Activated CD8-positive, alpha-beta T cell treated with anti-CD3 and anti-CD28 coated beads for 36 hours (primary cell): ENCODE results near the gene CFAP69. TPM values are rescaled to one million over a fixed set of nuclear protein-coding genes. Genes with fewer than 3 reads are reported as not detected.

ENCODE experiments used
- ATAC-seq: fragments of 200-7000 bp; cut with Tn5 transposase; one replicate; pipeline ENCODE4 v1.10.0; 2021; ENCODE audit warnings: mild to moderate bottlenecking, moderate library complexity
- CTCF ChIA-PET: fragments of 350-600 bp; sonication (Branson Sonifier 250); formaldehyde crosslinking; loops from one replicate; lab custom pipeline; 2021; ENCODE audit warnings: antibody characterized with exemption; lab: Charles Lee
- POLR2A ChIA-PET: fragments of 350-600 bp; sonication (Branson Sonifier 250); formaldehyde crosslinking; loops from one replicate; lab custom pipeline; 2021; ENCODE audit warnings: antibody characterized with exemption; lab: Charles Lee
- DNase-seq: peaks from one replicate; pipeline ENCODE4 v3.0.0-alpha.2; 2020
- H3K27ac Mint-ChIP-seq: one replicate; pipeline ENCODE4 v1.8.0; 2021; ENCODE audit warnings: mild to moderate bottlenecking, mixed read lengths
- H3K27me3 Mint-ChIP-seq: one replicate; pipeline ENCODE4 v1.8.0; 2021; ENCODE audit warnings: mixed read lengths
- H3K36me3 Mint-ChIP-seq: one replicate; pipeline ENCODE4 v1.8.0; 2021; ENCODE audit warnings: low read depth, mixed read lengths
- H3K4me1 Mint-ChIP-seq: one replicate; pipeline ENCODE4 v1.8.0; 2021; ENCODE audit warnings: low read depth, mixed read lengths
- H3K4me3 Mint-ChIP-seq: one replicate; pipeline ENCODE4 v1.8.0; 2021; ENCODE audit warnings: mild to moderate bottlenecking, moderate library complexity, mixed read lengths
- H3K9me3 Mint-ChIP-seq: one replicate; pipeline ENCODE4 v1.8.0; 2021; ENCODE audit warnings: mixed read lengths
- intact Hi-C: fragments of 100-400 bp; cut with micrococcal nuclease; formaldehyde crosslinking; loops from one replicate; pipeline ENCODE4 v1.10.0; 2022
- total RNA-seq, 2 experiments: library from RNA; stranded (reverse); gene quantifications; one replicate each; pipeline ENCODE4 v1.2.3, GENCODE V29; 2021
- TF ChIP-seq, protein P1 (sequence below): fragments of 200-600 bp; IDR thresholded peaks from one replicate; pipeline ENCODE4 v1.8.0; 2022; ENCODE audit warnings: antibody characterized with exemption, mild to moderate bottlenecking

CFAP69 gene, protein sequence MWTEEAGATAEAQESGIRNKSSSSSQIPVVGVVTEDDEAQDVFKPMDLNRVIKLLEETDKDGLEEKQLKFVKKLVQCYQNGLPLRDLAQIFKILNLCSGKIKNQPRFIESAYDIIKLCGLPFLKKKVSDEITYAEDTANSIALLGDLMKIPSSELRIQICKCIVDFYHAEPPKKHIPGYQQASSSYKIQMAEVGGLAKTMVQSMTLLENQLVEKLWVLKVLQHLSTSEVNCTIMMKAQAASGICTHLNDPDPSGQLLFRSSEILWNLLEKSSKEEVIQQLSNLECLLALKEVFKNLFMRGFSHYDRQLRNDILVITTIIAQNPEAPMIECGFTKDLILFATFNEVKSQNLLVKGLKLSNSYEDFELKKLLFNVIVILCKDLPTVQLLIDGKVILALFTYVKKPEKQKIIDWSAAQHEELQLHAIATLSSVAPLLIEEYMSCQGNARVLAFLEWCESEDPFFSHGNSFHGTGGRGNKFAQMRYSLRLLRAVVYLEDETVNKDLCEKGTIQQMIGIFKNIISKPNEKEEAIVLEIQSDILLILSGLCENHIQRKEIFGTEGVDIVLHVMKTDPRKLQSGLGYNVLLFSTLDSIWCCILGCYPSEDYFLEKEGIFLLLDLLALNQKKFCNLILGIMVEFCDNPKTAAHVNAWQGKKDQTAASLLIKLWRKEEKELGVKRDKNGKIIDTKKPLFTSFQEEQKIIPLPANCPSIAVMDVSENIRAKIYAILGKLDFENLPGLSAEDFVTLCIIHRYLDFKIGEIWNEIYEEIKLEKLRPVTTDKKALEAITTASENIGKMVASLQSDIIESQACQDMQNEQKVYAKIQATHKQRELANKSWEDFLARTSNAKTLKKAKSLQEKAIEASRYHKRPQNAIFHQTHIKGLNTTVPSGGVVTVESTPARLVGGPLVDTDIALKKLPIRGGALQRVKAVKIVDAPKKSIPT
- under 1 TPM; 0.07 to 0.69 TPM for total RNA-seq

DNA sequence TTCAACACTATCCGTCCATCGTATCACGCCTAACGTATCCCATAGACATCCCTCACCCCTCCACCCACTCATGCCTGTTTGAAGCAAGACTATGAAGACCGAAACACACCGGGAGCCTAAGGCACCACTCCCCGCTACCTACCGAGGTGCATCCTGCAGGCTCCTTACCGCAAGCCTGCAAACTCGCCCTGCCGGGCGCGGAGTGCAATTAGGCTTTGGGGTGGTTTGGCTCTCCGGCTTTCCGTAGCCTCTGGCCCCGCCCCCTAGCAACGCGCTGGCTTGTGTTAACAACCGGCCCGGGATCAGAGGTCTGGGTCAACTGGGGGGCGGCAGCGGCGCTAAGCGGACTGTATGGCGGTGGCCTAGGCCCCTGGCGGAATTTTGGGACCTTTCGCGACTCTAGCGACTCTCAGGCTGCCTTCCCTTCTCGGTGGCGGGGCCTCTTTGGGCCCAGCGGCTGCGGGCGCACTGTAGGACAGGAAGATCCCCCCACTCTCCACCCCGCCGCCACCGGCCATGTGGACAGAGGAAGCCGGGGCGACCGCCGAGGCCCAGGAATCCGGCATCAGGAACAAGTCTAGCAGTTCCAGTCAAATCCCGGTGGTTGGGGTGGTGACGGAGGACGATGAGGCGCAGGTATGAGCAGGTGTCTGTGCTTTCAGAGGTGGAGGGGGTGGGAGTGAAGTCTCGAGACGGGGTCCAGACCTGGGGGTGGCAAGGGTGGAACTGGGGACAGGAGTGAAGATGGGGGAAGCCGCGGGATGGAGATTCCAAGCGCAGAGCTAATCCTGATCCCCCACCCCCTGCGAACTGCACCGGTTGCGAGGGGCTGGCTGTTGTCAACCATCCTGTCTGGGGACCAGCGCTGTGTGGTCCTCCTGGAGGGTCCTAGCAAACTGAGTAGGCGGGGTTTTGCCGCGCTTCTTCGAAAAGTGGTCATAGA is at the start of gene CFAP69:
Gene CFAP69, plus strand, starts transcription at position 266 of the 943 bp plus-strand sequence. Its CDS starts 251 bp downstream, at position 517.
- H3K4me1 Mint-ChIP-seq, result peaks cover 11% of the 10 kb centered on the region
- no peaks in the 10 kb centered on the region for H3K9me3 Mint-ChIP-seq
- H3K36me3 Mint-ChIP-seq, result no peaks in the 10 kb centered on the region
- peak within 1 kb of the TSS; percentile 75 for H3K4me3 Mint-ChIP-seq
- intact Hi-C loops, result loop anchor here (2.0 to 10.0 kb wide), 2 partner anchors 20 to 180 kb away; no protein-coding TSS in a partner anchor
- TF ChIP-seq, protein P1, sequence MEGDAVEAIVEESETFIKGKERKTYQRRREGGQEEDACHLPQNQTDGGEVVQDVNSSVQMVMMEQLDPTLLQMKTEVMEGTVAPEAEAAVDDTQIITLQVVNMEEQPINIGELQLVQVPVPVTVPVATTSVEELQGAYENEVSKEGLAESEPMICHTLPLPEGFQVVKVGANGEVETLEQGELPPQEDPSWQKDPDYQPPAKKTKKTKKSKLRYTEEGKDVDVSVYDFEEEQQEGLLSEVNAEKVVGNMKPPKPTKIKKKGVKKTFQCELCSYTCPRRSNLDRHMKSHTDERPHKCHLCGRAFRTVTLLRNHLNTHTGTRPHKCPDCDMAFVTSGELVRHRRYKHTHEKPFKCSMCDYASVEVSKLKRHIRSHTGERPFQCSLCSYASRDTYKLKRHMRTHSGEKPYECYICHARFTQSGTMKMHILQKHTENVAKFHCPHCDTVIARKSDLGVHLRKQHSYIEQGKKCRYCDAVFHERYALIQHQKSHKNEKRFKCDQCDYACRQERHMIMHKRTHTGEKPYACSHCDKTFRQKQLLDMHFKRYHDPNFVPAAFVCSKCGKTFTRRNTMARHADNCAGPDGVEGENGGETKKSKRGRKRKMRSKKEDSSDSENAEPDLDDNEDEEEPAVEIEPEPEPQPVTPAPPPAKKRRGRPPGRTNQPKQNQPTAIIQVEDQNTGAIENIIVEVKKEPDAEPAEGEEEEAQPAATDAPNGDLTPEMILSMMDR, result no peak
- POLR2A ChIA-PET, result interaction anchor here (1.2 to 1.4 kb wide), 2 partner anchors 8 to 66 kb away, joined by 3 to 4 read pairs; no protein-coding TSS in a partner anchor
- DNase-seq, result peak; percentile 92
- no peak within 1 kb of the TSS for H3K27ac Mint-ChIP-seq
- H3K27me3 Mint-ChIP-seq, result peaks cover 40% of the 10 kb centered on the region
- CTCF ChIA-PET, result interaction anchor here (0.6 to 0.8 kb wide), 2 partner anchors 11 to 183 kb away, joined by 3 read pairs; no protein-coding TSS in a partner anchor
- peak; percentile 93 for ATAC-seq

DNA sequence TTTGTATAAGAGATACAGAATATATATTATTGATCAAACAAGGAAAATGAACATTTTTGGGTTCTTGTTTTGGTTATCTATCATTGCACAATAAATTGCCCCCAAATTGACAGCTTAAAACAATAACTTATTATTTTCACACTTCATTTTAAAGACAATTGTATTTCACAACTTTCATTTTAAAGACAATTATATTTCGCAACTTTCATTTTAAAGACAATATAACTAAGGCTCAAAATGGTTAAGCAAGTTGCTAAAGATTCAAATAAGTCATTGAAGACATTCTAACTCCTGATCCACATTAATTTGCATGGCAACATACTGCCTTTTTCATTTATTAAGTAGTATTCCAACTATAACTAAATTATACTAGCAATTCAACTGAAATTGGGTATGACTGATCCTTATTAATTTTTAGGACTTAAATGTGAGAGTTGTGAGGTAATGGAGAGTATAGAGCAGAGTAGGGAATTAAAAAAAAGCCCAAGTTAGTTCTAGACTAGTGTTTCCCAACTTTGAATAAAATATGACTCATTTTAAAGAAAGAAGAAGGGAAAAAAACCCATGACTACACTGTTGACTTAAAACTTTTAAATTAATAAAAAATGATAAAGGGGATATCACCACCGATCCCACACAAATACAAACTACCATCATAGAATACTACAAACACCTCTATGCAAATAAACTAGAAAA is 43.3 kb upstream of the CFAP69 start:
- Mint-ChIP-seq H3K36me3 (no peaks in the 10 kb centered on the region), H3K27ac (no peak overlapping the region), H3K9me3 (no peaks in the 10 kb centered on the region), H3K27me3 (peaks cover 3% of the 10 kb centered on the region), H3K4me1 (no peaks in the 10 kb centered on the region), H3K4me3 (no peak overlapping the region)
- ATAC-seq (no peak), DNase-seq (no peak)
- TF ChIP-seq, protein P1, result no peak
- ChIA-PET POLR2A (no interaction called here), CTCF (no interaction called here)
- intact Hi-C loops, result no loop called here

DNA sequence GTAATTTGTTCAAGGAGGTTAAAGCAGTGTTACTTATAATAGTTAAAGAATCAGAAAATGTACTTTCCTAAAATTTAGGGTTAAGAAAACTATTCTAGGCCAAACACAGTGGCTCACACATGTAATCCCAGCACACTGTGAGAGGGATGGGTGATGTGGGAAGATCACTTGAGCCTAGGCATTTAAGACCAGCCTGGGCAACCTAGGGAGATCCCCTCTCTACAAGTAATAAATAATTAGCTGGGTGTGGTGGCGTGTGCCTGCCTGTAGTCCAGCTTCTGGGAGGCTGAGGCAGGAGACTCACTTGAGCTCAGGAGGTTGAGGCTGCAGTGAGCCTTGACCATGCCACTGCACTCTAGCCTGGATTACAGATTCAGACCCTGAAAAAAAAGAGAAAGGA is 37.0 kb upstream of the CFAP69 start:
- ChIA-PET POLR2A (interaction anchor here (0.6 kb wide), 1 partner anchor 11 kb away, joined by 4 read pairs; no protein-coding TSS in a partner anchor), CTCF (interaction anchor here (1.8 kb wide), 1 partner anchor 11 kb away, joined by 6 read pairs; no protein-coding TSS in a partner anchor)
- Mint-ChIP-seq H3K27ac (no peak overlapping the region), H3K9me3 (no peaks in the 10 kb centered on the region), H3K36me3 (no peaks in the 10 kb centered on the region), H3K27me3 (peaks cover 28% of the 10 kb centered on the region), H3K4me3 (no peak overlapping the region), H3K4me1 (peaks cover 4% of the 10 kb centered on the region)
- DNase-seq, result no peak
- ATAC-seq, result no peak
- intact Hi-C loops, result no loop called here
- TF ChIP-seq, protein P1, result no peak

DNA sequence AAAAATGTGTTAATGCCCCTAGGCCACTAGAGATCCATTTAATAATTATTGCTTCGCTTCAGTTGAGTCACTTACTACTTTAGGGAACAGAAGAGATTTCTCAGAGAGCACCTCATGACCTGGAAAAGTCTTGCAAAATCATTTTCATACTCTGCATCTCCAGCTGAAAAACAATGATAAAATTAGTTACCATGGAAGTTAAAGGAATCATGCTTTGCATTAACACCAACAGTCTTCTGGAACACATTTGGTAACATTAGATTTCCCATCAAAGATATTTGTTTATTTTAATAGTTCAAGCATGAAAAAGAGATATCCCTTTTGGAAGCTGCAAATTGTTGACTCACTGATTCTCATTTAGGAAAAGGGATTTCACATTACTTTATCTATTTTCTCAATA is 35.2 kb upstream of the CFAP69 start:
- intact Hi-C loops, result no loop called here
- ChIA-PET CTCF (no interaction called here), POLR2A (no interaction called here)
- Mint-ChIP-seq H3K4me3 (no peak overlapping the region), H3K36me3 (no peaks in the 10 kb centered on the region), H3K27me3 (peaks cover 28% of the 10 kb centered on the region), H3K27ac (no peak overlapping the region), H3K4me1 (peaks cover 4% of the 10 kb centered on the region), H3K9me3 (no peaks in the 10 kb centered on the region)
- TF ChIP-seq, protein P1, result no peak
- ATAC-seq, result no peak
- DNase-seq, result no peak
